ENCODE results near the gene EML5. TPM values are rescaled to one million over a fixed set of nuclear protein-coding genes. Genes with fewer than 3 reads are reported as not detected.

EML5 gene
- total and polyA plus RNA-seq, 8 donors = 1.1 to 2.3 (median 1.8) TPM

DNA sequence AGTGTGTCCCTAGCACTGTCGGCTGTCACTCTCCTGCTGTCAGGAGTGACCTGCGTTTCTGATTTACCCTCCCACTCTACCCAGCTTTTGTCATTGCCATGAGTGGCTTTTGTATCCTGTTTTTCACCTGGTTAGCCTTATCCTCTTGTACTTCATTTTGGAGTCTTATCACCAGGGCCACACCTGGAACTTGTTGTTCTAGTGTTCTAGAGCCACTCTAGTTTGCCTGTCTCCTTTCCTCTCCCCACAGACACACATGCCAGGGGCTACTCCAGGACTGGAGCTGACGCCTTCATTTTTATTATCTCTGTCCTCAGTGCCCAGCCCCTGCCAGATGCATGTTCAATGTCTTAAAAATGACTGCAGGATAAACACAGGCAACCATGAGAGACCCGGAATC is 195.7 kb downstream of the EML5 start:
- Histone ChIP-seq H3K9me3 (no peaks in the 10 kb centered on the region), H3K27me3 (no peaks in the 10 kb centered on the region), H3K4me1 (no peaks in the 10 kb centered on the region), H3K36me3 (peaks cover 0 to 78% of the 10 kb centered on the region in 2 donors), H3K4me3 (no peak overlapping the region), H3K27ac (no peak overlapping the region)
- DNase-seq = no peak
- TF ChIP-seq, protein P1, sequence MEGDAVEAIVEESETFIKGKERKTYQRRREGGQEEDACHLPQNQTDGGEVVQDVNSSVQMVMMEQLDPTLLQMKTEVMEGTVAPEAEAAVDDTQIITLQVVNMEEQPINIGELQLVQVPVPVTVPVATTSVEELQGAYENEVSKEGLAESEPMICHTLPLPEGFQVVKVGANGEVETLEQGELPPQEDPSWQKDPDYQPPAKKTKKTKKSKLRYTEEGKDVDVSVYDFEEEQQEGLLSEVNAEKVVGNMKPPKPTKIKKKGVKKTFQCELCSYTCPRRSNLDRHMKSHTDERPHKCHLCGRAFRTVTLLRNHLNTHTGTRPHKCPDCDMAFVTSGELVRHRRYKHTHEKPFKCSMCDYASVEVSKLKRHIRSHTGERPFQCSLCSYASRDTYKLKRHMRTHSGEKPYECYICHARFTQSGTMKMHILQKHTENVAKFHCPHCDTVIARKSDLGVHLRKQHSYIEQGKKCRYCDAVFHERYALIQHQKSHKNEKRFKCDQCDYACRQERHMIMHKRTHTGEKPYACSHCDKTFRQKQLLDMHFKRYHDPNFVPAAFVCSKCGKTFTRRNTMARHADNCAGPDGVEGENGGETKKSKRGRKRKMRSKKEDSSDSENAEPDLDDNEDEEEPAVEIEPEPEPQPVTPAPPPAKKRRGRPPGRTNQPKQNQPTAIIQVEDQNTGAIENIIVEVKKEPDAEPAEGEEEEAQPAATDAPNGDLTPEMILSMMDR (IDR thresholded peaks at IDR 0.05) = no peak
- intact Hi-C loops (cut with DNase I) = no loop called here
- ATAC-seq = peak; percentile 28

GRCh38 chr14:88592031-88592430 is 200.7 kb downstream of the EML5 start:
- no peak overlapping the region for H3K4me3 ChIP-seq
- no peaks in the 10 kb centered on the region for H3K27me3 ChIP-seq
- no peak overlapping the region for H3K27ac ChIP-seq
- ATAC-seq = no peak
- DNase-seq = peak in 1 of 4 donors; percentile 10
- TF ChIP-seq, protein P1 (IDR thresholded peaks at IDR 0.05) = no peak
- no peaks in the 10 kb centered on the region for H3K4me1 ChIP-seq
- peaks cover 0 to 66% of the 10 kb centered on the region in 2 donors for H3K36me3 ChIP-seq
- H3K9me3 ChIP-seq = no peaks in the 10 kb centered on the region
- intact Hi-C loops (cut with DNase I) = no loop called here

- Histone ChIP-seq H3K4me3 (no peak overlapping the region), H3K27me3 (no peaks in the 10 kb centered on the region), H3K36me3 (peaks cover 0 to 68% of the 10 kb centered on the region in 2 donors), H3K27ac (no peak overlapping the region), H3K4me1 (no peaks in the 10 kb centered on the region), H3K9me3 (no peaks in the 10 kb centered on the region)
- ATAC-seq (no peak), DNase-seq (no peak)
- TF ChIP-seq, protein P1 (IDR thresholded peaks at IDR 0.05) = no peak
- intact Hi-C loops (cut with DNase I) = no loop called here
These were observed 202.6 kb downstream of the EML5 start for GRCh38 chr14:88590173-88590572.

GRCh38 chr14:88588081-88588480 is 204.7 kb downstream of the EML5 start:
- TF ChIP-seq, protein P1 (IDR thresholded peaks at IDR 0.05) = no peak
- no peak for DNase-seq
- no peak for ATAC-seq
- no peak overlapping the region for H3K4me3 ChIP-seq
- H3K4me1 ChIP-seq = no peaks in the 10 kb centered on the region
- H3K27ac ChIP-seq = no peak overlapping the region
- intact Hi-C loops (cut with DNase I) = no loop called here
- H3K27me3 ChIP-seq = no peaks in the 10 kb centered on the region
- H3K36me3 ChIP-seq = peaks cover 0 to 80% of the 10 kb centered on the region in 2 donors
- no peaks in the 10 kb centered on the region for H3K9me3 ChIP-seq

GRCh38 chr14:88584451-88584850 is 208.3 kb downstream of the EML5 start:
- intact Hi-C loops (cut with DNase I) = no loop called here
- H3K9me3 ChIP-seq = no peaks in the 10 kb centered on the region
- ATAC-seq (peak; percentile 51), DNase-seq (no peak)
- peaks cover 0 to 85% of the 10 kb centered on the region in 2 donors for H3K36me3 ChIP-seq
- TF ChIP-seq, protein P1 (IDR thresholded peaks at IDR 0.05) = no peak
- no peaks in the 10 kb centered on the region for H3K4me1 ChIP-seq
- H3K27me3 ChIP-seq = no peaks in the 10 kb centered on the region
- H3K27ac ChIP-seq = no peak overlapping the region
- H3K4me3 ChIP-seq = no peak overlapping the region
